ENCODE data around the gene PAPPA. TPM values are rescaled to one million over a fixed set of nuclear protein-coding genes. Genes with fewer than 3 reads are reported as not detected.

Gene PAPPA
- total RNA-seq, 2 experiments from 2014 or later = not detected

DNA sequence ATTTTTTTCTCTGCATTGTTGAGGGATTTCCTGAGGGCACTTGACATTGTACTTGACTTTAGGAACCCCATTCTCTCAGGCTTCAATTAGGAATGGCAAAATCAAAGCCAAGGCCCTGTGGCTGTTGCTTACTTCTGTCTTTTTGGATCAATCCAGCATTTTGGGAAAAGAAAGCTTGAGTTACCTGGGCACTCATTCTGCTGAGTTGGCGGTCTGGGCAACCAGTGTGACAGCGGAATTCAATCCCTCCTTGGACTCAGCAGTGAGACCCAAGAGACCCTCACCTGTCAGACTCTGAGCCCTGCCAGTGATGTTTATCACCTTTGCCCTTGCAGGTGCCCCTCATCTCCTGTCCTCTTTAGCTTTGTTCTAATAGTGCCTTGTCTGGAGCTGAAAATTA lies 225.3 kb downstream of the PAPPA start:
- H3K27ac ChIP-seq (ENCODE audit: low read depth, low read length, poor library complexity, severe bottlenecking) = no peak overlapping the region
- H3K4me3 ChIP-seq (ENCODE audit: low read depth, low read length, poor library complexity, severe bottlenecking) = no peak overlapping the region
- no TSS peak for BruUV-seq (replicated peaks)
- intact Hi-C loops (cut with micrococcal nuclease; ENCODE audit: unreplicated experiment) = no loop called here
- POLR2A ChIA-PET = interaction anchor here (1.1 kb wide), 1 partner anchor 29 kb away, joined by 3 read pairs; no protein-coding TSS in a partner anchor
- no peaks in the 10 kb centered on the region for H3K4me1 ChIP-seq (ENCODE audit: insufficient read depth, low read length, poor library complexity, severe bottlenecking)
- DNase-seq (ENCODE audit: low spot score) = no peak
- CTCF ChIA-PET (ENCODE audit: unreplicated experiment) = no interaction called here
- H3K79me2 ChIP-seq (ENCODE audit: insufficient read depth, low read depth, low read length) = no peaks in the 10 kb centered on the region
- H4K20me1 ChIP-seq (ENCODE audit: insufficient read depth, low read length) = no peaks in the 10 kb centered on the region
- no peak overlapping the region for H3K4me2 ChIP-seq (ENCODE audit: low read length)
- H3K9me2 ChIP-seq (ENCODE audit: insufficient read depth, low read length) = no peaks in the 10 kb centered on the region
- no peak for TF ChIP-seq EZH2phosphoT487 (IDR thresholded peaks at IDR 0.05; ENCODE audit: borderline replicate concordance, low read depth, low read length)
- TF ChIP-seq, protein P1, sequence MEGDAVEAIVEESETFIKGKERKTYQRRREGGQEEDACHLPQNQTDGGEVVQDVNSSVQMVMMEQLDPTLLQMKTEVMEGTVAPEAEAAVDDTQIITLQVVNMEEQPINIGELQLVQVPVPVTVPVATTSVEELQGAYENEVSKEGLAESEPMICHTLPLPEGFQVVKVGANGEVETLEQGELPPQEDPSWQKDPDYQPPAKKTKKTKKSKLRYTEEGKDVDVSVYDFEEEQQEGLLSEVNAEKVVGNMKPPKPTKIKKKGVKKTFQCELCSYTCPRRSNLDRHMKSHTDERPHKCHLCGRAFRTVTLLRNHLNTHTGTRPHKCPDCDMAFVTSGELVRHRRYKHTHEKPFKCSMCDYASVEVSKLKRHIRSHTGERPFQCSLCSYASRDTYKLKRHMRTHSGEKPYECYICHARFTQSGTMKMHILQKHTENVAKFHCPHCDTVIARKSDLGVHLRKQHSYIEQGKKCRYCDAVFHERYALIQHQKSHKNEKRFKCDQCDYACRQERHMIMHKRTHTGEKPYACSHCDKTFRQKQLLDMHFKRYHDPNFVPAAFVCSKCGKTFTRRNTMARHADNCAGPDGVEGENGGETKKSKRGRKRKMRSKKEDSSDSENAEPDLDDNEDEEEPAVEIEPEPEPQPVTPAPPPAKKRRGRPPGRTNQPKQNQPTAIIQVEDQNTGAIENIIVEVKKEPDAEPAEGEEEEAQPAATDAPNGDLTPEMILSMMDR (conservative IDR thresholded peaks at IDR 0.05; ENCODE audit: low read length) = no peak
- H2AFZ ChIP-seq (ENCODE audit: low read length) = no peak overlapping the region
- no peaks in the 10 kb centered on the region for H3K9me3 ChIP-seq (ENCODE audit: low read length)
- no peaks in the 10 kb centered on the region for H3K36me3 ChIP-seq (ENCODE audit: insufficient read depth, low read length)

DNA sequence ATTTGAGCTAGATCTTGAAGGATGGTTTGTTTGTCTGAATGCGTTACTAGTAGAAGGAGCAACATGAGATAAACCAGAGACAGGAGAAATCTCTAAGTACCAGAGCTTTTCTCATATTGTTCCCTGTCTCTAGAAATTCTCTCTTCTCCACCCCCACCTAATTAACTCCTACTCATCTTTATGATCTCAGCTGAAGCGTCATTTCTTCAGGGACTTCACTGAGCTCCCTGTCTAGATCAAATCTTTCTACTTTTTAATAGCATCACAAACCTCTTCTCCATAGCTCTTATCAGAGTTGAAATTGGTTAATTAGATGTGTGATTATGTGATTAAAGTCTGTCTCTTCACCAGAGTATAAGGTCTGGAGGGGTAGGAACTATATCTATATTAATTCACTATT lies 226.2 kb downstream of the PAPPA start:
- ChIA-PET POLR2A (interaction anchor here (1.1 kb wide), 1 partner anchor 28 kb away, joined by 3 read pairs; no protein-coding TSS in a partner anchor), CTCF (ENCODE audit: unreplicated experiment) (no interaction called here)
- Histone ChIP-seq H3K9me3 (ENCODE audit: low read length) (no peaks in the 10 kb centered on the region), H3K4me1 (ENCODE audit: insufficient read depth, low read length, poor library complexity, severe bottlenecking) (no peaks in the 10 kb centered on the region), H3K36me3 (ENCODE audit: insufficient read depth, low read length) (no peaks in the 10 kb centered on the region), H3K27ac (ENCODE audit: low read depth, low read length, poor library complexity, severe bottlenecking) (no peak overlapping the region), H3K4me2 (ENCODE audit: low read length) (no peak overlapping the region), H4K20me1 (ENCODE audit: insufficient read depth, low read length) (no peaks in the 10 kb centered on the region), H3K4me3 (ENCODE audit: low read depth, low read length, poor library complexity, severe bottlenecking) (no peak overlapping the region), H3K79me2 (ENCODE audit: insufficient read depth, low read depth, low read length) (no peaks in the 10 kb centered on the region), H2AFZ (ENCODE audit: low read length) (no peak overlapping the region), H3K9me2 (ENCODE audit: insufficient read depth, low read length) (no peaks in the 10 kb centered on the region)
- TF ChIP-seq EZH2phosphoT487 (IDR thresholded peaks at IDR 0.05; ENCODE audit: borderline replicate concordance, low read depth, low read length) = no peak
- TF ChIP-seq, protein P1 (conservative IDR thresholded peaks at IDR 0.05; ENCODE audit: low read length) = no peak
- intact Hi-C loops (cut with micrococcal nuclease; ENCODE audit: unreplicated experiment) = no loop called here
- DNase-seq (ENCODE audit: low spot score) = no peak
- BruUV-seq (replicated peaks) = no TSS peak

- Histone ChIP-seq H3K27ac (ENCODE audit: low read depth, low read length, poor library complexity, severe bottlenecking) (no peak overlapping the region), H3K9me3 (ENCODE audit: low read length) (no peaks in the 10 kb centered on the region), H4K20me1 (ENCODE audit: insufficient read depth, low read length) (no peaks in the 10 kb centered on the region), H3K4me2 (ENCODE audit: low read length) (no peak overlapping the region), H3K4me3 (ENCODE audit: low read depth, low read length, poor library complexity, severe bottlenecking) (no peak overlapping the region), H2AFZ (ENCODE audit: low read length) (no peak overlapping the region), H3K79me2 (ENCODE audit: insufficient read depth, low read depth, low read length) (no peaks in the 10 kb centered on the region), H3K9me2 (ENCODE audit: insufficient read depth, low read length) (no peaks in the 10 kb centered on the region), H3K4me1 (ENCODE audit: insufficient read depth, low read length, poor library complexity, severe bottlenecking) (no peaks in the 10 kb centered on the region), H3K36me3 (ENCODE audit: insufficient read depth, low read length) (no peaks in the 10 kb centered on the region)
- TF ChIP-seq, protein P1 (conservative IDR thresholded peaks at IDR 0.05; ENCODE audit: low read length) = no peak
- no peak for TF ChIP-seq EZH2phosphoT487 (IDR thresholded peaks at IDR 0.05; ENCODE audit: borderline replicate concordance, low read depth, low read length)
- DNase-seq (ENCODE audit: low spot score) = no peak
- intact Hi-C loops (cut with micrococcal nuclease; ENCODE audit: unreplicated experiment) = no loop called here
- no TSS peak for BruUV-seq (replicated peaks)
- ChIA-PET POLR2A (no interaction called here), CTCF (ENCODE audit: unreplicated experiment) (no interaction called here)
Measured at GRCh38 chr9:116380496-116380995, 227.0 kb downstream of the PAPPA start.
